IMR-90 (cell line): ENCODE data around the gene PHC3. TPM values are rescaled to one million over a fixed set of nuclear protein-coding genes. Genes with fewer than 3 reads are reported as not detected.

ENCODE experiments used
- ATAC-seq: fragments of 200-7000 bp; cut with Tn5 transposase; 2 replicates; pipeline ENCODE4 v1.9.1; 2020; ENCODE audit warnings: low read depth, mild to moderate bottlenecking, moderate library complexity
- BruUV-seq: library from RNA; stranded (reverse); fragments of 400-500 nt; replicated peaks from 2 replicates; lab custom pipeline; 2021; lab: Mats Ljungman, UMichigan
- CTCF ChIA-PET: fragments of 300-600 bp; formaldehyde crosslinking; extraction: SDS; loops from one replicate; lab custom pipeline; 2021; ENCODE audit warnings: antibody characterized with exemption; lab: Yijun Ruan, JAX
- POLR2A ChIA-PET: fragments of 300-600 bp; sonication (Branson Sonifier 250); formaldehyde crosslinking; loops from one replicate; lab custom pipeline; 2022; ENCODE audit warnings: antibody characterized with exemption; ENCODE audit not compliant: unreplicated experiment; lab: Charles Lee
- DNase-seq: peaks from one replicate; pipeline ENCODE4 v3.0.0; 2013
- H2AFZ ChIP-seq: replicated peaks from 2 replicates; pipeline ENCODE3; 2013; ENCODE audit warnings: low read length, mild to moderate bottlenecking; ENCODE audit not compliant: poor library complexity
- H2AK5ac ChIP-seq: 2 replicates; pipeline ENCODE4 v1.6.1; 2013; ENCODE audit warnings: low read depth, low read length, inconsistent platforms
- H2AK9ac ChIP-seq: replicated peaks from 2 replicates; pipeline ENCODE3; 2013; ENCODE audit warnings: mild to moderate bottlenecking, low read depth, low read length, moderate library complexity; ENCODE audit not compliant: poor library complexity
- H2BK120ac ChIP-seq: 2 replicates; pipeline ENCODE4 v1.6.1; 2013; ENCODE audit warnings: low read depth, low read length, inconsistent platforms
- H2BK15ac ChIP-seq: 3 replicates; pipeline ENCODE4 v1.6.1; 2013; ENCODE audit warnings: low read depth, low read length, inconsistent platforms
- H2BK20ac ChIP-seq: 2 replicates; pipeline ENCODE4 v1.6.1; 2013; ENCODE audit warnings: low read depth, mild to moderate bottlenecking, inconsistent platforms, low read length, moderate library complexity
- H2BK5ac ChIP-seq: 2 replicates; pipeline ENCODE4 v1.6.1; 2013; ENCODE audit warnings: mild to moderate bottlenecking, low read depth, low read length, inconsistent platforms; ENCODE audit not compliant: poor library complexity, severe bottlenecking
- H3K14ac ChIP-seq: replicated peaks from 2 replicates; pipeline ENCODE4 v1.6.1; 2013; ENCODE audit warnings: low read depth, low read length, inconsistent platforms
- H3K18ac ChIP-seq: 2 replicates; pipeline ENCODE4 v1.6.1; 2013; ENCODE audit warnings: low read depth, low read length, control low read depth
- H3K23ac ChIP-seq: 2 replicates; pipeline ENCODE4 v1.6.1; 2013; ENCODE audit warnings: low read depth, low read length, inconsistent platforms
- H3K27ac ChIP-seq: 2 replicates; pipeline ENCODE4 v1.5.1; 2013; ENCODE audit warnings: mild to moderate bottlenecking, control low read depth, low read length; ENCODE audit not compliant: insufficient read depth
- H3K27me3 ChIP-seq: 2 replicates; pipeline ENCODE4 v1.6.1; 2013; ENCODE audit warnings: low read length; ENCODE audit not compliant: control insufficient read depth, insufficient read depth
- H3K36me3 ChIP-seq: 2 replicates; pipeline ENCODE4 v1.6.1; 2013; ENCODE audit warnings: low read length, mixed read lengths; ENCODE audit not compliant: control insufficient read depth, insufficient read depth
- H3K4ac ChIP-seq: 2 replicates; pipeline ENCODE4 v1.6.1; 2013; ENCODE audit warnings: low read depth, low read length, inconsistent platforms
- H3K4me1 ChIP-seq: 2 replicates; pipeline ENCODE4 v1.6.1; 2013; ENCODE audit warnings: low read length, mixed read lengths; ENCODE audit not compliant: control insufficient read depth, insufficient read depth
- H3K4me2 ChIP-seq: 2 replicates; pipeline ENCODE4 v1.6.1; 2013; ENCODE audit warnings: low read depth, mild to moderate bottlenecking, control low read depth, low read length, moderate library complexity
- H3K4me3 ChIP-seq: 2 replicates; pipeline ENCODE4 v1.5.1; 2013; ENCODE audit warnings: low read depth, mild to moderate bottlenecking, control low read depth, low read length, moderate library complexity; ENCODE audit not compliant: insufficient read depth
- H3K56ac ChIP-seq: 2 replicates; pipeline ENCODE4 v1.6.1; 2013; ENCODE audit warnings: low read length, inconsistent platforms; ENCODE audit not compliant: insufficient read depth; ENCODE audit errors: extremely low read depth
- H3K79me1 ChIP-seq, 2 experiments: 2 replicates each; pipeline ENCODE4 v1.6.1; 2013; ENCODE audit warnings: low read length in 2 of 2, inconsistent platforms in 1 of 2, low read depth in 1 of 2
- H3K9ac ChIP-seq: 2 replicates; pipeline ENCODE4 v1.6.1; 2013; ENCODE audit warnings: low read depth, low read length, control low read depth
- H3K9me1 ChIP-seq: 2 replicates; pipeline ENCODE4 v1.6.1; 2013; ENCODE audit warnings: low read length, inconsistent platforms; ENCODE audit not compliant: insufficient read depth
- H3K9me3 ChIP-seq: 2 replicates; pipeline ENCODE4 v1.6.1; 2013; ENCODE audit warnings: low read length; ENCODE audit not compliant: control insufficient read depth, insufficient read depth
- H4K20me1 ChIP-seq: 2 replicates; pipeline ENCODE4 v1.6.1; 2013; ENCODE audit warnings: low read length, inconsistent platforms; ENCODE audit not compliant: insufficient read depth
- H4K5ac ChIP-seq: 2 replicates; pipeline ENCODE4 v1.6.1; 2013; ENCODE audit warnings: mild to moderate bottlenecking, low read depth, low read length, control low read depth
- H4K8ac ChIP-seq, 2 experiments: 2 replicates each; pipeline ENCODE4 v1.6.1; 2013; ENCODE audit warnings: low read depth in 2 of 2, low read length in 2 of 2, control low read depth in 1 of 2, inconsistent platforms in 1 of 2
- H4K91ac ChIP-seq: 2 replicates; pipeline ENCODE4 v1.6.1; 2013; ENCODE audit warnings: low read depth, low read length, inconsistent platforms; ENCODE audit not compliant: insufficient read depth
- BHLHE40 ChIP-seq: fragments of 150-350 bp; IDR thresholded peaks from 2 replicates; pipeline ENCODE4 v1.6.1; 2016; ENCODE audit warnings: mild to moderate bottlenecking, low read depth, low read length
- CEBPB ChIP-seq: IDR thresholded peaks from 2 replicates; pipeline ENCODE4 v1.6.1; 2012; ENCODE audit warnings: low read depth, low read length, improper control_type of control experiment
- CHD1 ChIP-seq: IDR thresholded peaks from 2 replicates; pipeline ENCODE4 v1.6.1; 2012; ENCODE audit warnings: low read depth, low read length, improper control_type of control experiment
- FOS ChIP-seq: fragments of 150-350 bp; IDR thresholded peaks from 2 replicates; pipeline ENCODE4 v1.6.1; 2016; ENCODE audit warnings: low read depth, low read length
- MAFK ChIP-seq: IDR thresholded peaks from 2 replicates; pipeline ENCODE4 v1.6.1; 2012; ENCODE audit warnings: low read depth, low read length, improper control_type of control experiment
- MAZ ChIP-seq: IDR thresholded peaks from 2 replicates; pipeline ENCODE4 v1.6.1; 2012; ENCODE audit warnings: low read depth, mild to moderate bottlenecking, low read length, improper control_type of control experiment, moderate library complexity, borderline replicate concordance
- MXI1 ChIP-seq: IDR thresholded peaks from 2 replicates; pipeline ENCODE4 v1.6.1; 2012; ENCODE audit warnings: low read depth, mild to moderate bottlenecking, low read length, moderate library complexity, borderline replicate concordance
- NFE2L2 ChIP-seq: fragments of 150-350 bp; IDR thresholded peaks from 2 replicates; pipeline ENCODE4 v1.6.1; 2016; ENCODE audit warnings: low read depth, mild to moderate bottlenecking, low read length
- POLR2A ChIP-seq: IDR thresholded peaks from 2 replicates; pipeline ENCODE4 v1.6.1; 2012; ENCODE audit warnings: mild to moderate bottlenecking, low read depth, low read length
- RAD21 ChIP-seq: IDR thresholded peaks from 2 replicates; pipeline ENCODE4 v1.6.1; 2012; ENCODE audit warnings: low read length, improper control_type of control experiment
- RCOR1 ChIP-seq: IDR thresholded peaks from 2 replicates; pipeline ENCODE4 v1.6.1; 2012; ENCODE audit warnings: mild to moderate bottlenecking, low read length, improper control_type of control experiment; ENCODE audit not compliant: insufficient replicate concordance
- RFX5 ChIP-seq: IDR thresholded peaks from 2 replicates; pipeline ENCODE4 v1.8.0; 2012; ENCODE audit warnings: low read depth, mild to moderate bottlenecking, low read length, moderate library complexity
- SMC3 ChIP-seq: fragments of 150-350 bp; IDR thresholded peaks from 2 replicates; pipeline ENCODE4 v1.6.1; 2016; ENCODE audit warnings: low read depth, mild to moderate bottlenecking, antibody characterized with exemption, low read length, moderate library complexity
- WGBS, 2 experiments: methylation state at CpG; one replicate each; pipeline versions ENCODE4 v1.1.5 to v1.1.7; 2013; ENCODE audit warnings: missing lambda C conversion rate in 2 of 2; ENCODE audit not compliant: insufficient read length in 1 of 2; ENCODE audit errors: extremely low coverage in 2 of 2; 5-methylcytosine and 5-hydroxymethylcytosine counted together
- dilution Hi-C: fragments of 300-500 bp; cut with HindIII; formaldehyde crosslinking; loops from one replicate; pipeline ENCODE4 v1.14.3; 2018; ENCODE audit warnings: low sequenced_read_pairs; ENCODE audit not compliant: unreplicated experiment
- in situ Hi-C: fragments of 300-500 bp; cut with MboI; formaldehyde crosslinking; loops from 3 replicates; pipeline ENCODE4 v1.14.3; 2019; ENCODE audit warnings: low sequenced_read_pairs, inconsistent platforms, mixed read lengths
- intact Hi-C: fragments of 100-400 bp; cut with micrococcal nuclease; formaldehyde crosslinking; loops from 2 replicates; pipeline ENCODE4 v1.10.0; 2022
- polyA plus RNA-seq, 3 experiments: library from polyadenylated mRNA; depleted of rRNA; stranded (reverse); fragments of >200 nt; gene quantifications; 2 replicates each; pipeline ENCODE4 v1.2.3, GENCODE V29; 2012; ENCODE audit warnings: low replicate concordance in 1 of 3
- total RNA-seq: library from RNA; depleted of rRNA; stranded (reverse); fragments of >200 nt; gene quantifications from 2 replicates; pipeline ENCODE4 v1.2.3, GENCODE V29; 2012
- TF ChIP-seq, protein P1 (sequence below): conservative IDR thresholded peaks from 2 replicates; pipeline ENCODE4 v1.5.1; 2012; ENCODE audit warnings: mild to moderate bottlenecking, low read depth, low read length, improper control_type of control experiment
- TF ChIP-seq, protein P2 (sequence below): fragments of 150-350 bp; IDR thresholded peaks from 2 replicates; pipeline ENCODE4 v1.6.1; 2016; ENCODE audit warnings: low read depth, mild to moderate bottlenecking, low read length, moderate library complexity, borderline replicate concordance
- TF ChIP-seq, protein P3 (sequence below): fragments of 150-350 bp; IDR thresholded peaks from 2 replicates; pipeline ENCODE4 v1.6.1; 2017; ENCODE audit warnings: mild to moderate bottlenecking, antibody characterized with exemption, low read length, low read depth

The PHC3 gene
- total and polyA plus RNA-seq, 2 of the 4 experiments (the other 2 are of a cell fraction): 18.3 to 26.3 TPM

DNA sequence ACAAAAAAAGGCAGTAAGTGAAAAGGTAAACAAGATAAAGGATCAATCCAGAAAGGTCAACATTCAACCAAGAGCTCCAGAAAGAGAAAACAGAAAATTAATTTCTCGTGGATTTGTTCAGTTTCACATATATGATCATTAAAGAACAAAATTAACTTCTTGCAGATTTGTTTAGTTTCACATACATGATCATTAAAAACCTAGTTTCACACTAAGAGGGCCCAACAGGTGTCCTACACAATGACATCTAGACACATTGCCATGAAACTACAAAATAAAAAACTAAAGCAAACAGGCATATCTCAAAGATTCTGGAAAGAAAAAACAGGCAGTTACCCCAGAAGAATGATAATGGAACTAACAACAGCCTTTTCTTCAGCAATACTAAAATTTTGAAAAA is 22.1 kb downstream of the PHC3 start:
- H3K9me1 ChIP-seq: peaks cover 12% of the 10 kb centered on the region

More for the DNA sequence above, 22.1 kb downstream of the PHC3 start:
- H3K4me2 ChIP-seq: no peak overlapping the region
- H4K5ac ChIP-seq: no peak overlapping the region
- no peak overlapping the region for H3K18ac ChIP-seq
- no peak overlapping the region for H3K9ac ChIP-seq
- H3K23ac ChIP-seq: no peak overlapping the region
- no peak overlapping the region for H2BK20ac ChIP-seq
- no CpG with 5 or more reads among the region's 1 CpG for WGBS, 2 experiments
- H2AK5ac ChIP-seq: no peak overlapping the region
- no peak overlapping the region for H3K4me3 ChIP-seq
- H3K27me3 ChIP-seq: no peaks in the 10 kb centered on the region
- no peaks in the 10 kb centered on the region for H3K9me3 ChIP-seq
- H3K36me3 ChIP-seq: peaks cover 28% of the 10 kb centered on the region
- no TSS peak for BruUV-seq
- no peak overlapping the region for H3K4ac ChIP-seq
- dilution Hi-C loops: no loop called here
- intact Hi-C loops: no loop called here
- no peak overlapping the region for H4K8ac ChIP-seq
- ATAC-seq: no peak
- H3K14ac ChIP-seq: no peak overlapping the region
- ChIA-PET POLR2A (no interaction called here), CTCF (no interaction called here)
- H2BK5ac ChIP-seq: no peak overlapping the region
- no peak overlapping the region for H3K27ac ChIP-seq
- H3K79me1 ChIP-seq: peaks cover 11 to 67% of the 10 kb centered on the region in 2 experiments
- TF ChIP-seq, protein P1, sequence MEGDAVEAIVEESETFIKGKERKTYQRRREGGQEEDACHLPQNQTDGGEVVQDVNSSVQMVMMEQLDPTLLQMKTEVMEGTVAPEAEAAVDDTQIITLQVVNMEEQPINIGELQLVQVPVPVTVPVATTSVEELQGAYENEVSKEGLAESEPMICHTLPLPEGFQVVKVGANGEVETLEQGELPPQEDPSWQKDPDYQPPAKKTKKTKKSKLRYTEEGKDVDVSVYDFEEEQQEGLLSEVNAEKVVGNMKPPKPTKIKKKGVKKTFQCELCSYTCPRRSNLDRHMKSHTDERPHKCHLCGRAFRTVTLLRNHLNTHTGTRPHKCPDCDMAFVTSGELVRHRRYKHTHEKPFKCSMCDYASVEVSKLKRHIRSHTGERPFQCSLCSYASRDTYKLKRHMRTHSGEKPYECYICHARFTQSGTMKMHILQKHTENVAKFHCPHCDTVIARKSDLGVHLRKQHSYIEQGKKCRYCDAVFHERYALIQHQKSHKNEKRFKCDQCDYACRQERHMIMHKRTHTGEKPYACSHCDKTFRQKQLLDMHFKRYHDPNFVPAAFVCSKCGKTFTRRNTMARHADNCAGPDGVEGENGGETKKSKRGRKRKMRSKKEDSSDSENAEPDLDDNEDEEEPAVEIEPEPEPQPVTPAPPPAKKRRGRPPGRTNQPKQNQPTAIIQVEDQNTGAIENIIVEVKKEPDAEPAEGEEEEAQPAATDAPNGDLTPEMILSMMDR: no peak
- TF ChIP-seq CHD1 (no peak), RAD21 (no peak), RCOR1 (no peak), BHLHE40 (no peak), POLR2A (no peak), MAZ (no peak), MXI1 (no peak), FOS (no peak), RFX5 (no peak), MAFK (no peak), CEBPB (no peak), SMC3 (no peak), NFE2L2 (no peak)
- TF ChIP-seq, protein P2, sequence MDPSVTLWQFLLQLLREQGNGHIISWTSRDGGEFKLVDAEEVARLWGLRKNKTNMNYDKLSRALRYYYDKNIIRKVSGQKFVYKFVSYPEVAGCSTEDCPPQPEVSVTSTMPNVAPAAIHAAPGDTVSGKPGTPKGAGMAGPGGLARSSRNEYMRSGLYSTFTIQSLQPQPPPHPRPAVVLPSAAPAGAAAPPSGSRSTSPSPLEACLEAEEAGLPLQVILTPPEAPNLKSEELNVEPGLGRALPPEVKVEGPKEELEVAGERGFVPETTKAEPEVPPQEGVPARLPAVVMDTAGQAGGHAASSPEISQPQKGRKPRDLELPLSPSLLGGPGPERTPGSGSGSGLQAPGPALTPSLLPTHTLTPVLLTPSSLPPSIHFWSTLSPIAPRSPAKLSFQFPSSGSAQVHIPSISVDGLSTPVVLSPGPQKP: no peak
- TF ChIP-seq, protein P3, sequence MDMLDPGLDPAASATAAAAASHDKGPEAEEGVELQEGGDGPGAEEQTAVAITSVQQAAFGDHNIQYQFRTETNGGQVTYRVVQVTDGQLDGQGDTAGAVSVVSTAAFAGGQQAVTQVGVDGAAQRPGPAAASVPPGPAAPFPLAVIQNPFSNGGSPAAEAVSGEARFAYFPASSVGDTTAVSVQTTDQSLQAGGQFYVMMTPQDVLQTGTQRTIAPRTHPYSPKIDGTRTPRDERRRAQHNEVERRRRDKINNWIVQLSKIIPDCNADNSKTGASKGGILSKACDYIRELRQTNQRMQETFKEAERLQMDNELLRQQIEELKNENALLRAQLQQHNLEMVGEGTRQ: no peak
- peaks cover 8% of the 10 kb centered on the region for H3K4me1 ChIP-seq
- H2AK9ac ChIP-seq: no peak overlapping the region
- no peak overlapping the region for H2BK15ac ChIP-seq
- H2BK120ac ChIP-seq: no peak overlapping the region
- H4K91ac ChIP-seq: no peak overlapping the region
- in situ Hi-C loops: no loop called here
- no peak overlapping the region for H2AFZ ChIP-seq
- no peak overlapping the region for H3K56ac ChIP-seq
- no peak for DNase-seq
- H4K20me1 ChIP-seq: peaks cover 45% of the 10 kb centered on the region
